Tibial nerve (tissue), 4 donors: ENCODE measurements around the gene CNKSR2. TPM values are rescaled to one million over a fixed set of nuclear protein-coding genes. Genes with fewer than 3 reads are reported as not detected.

ENCODE experiments used
- DNase-seq, 2 donors: peaks; one replicate each; pipeline ENCODE4 v3.0.0-alpha.2; 2019; ENCODE audit warnings: low spot score in 2 of 2
- H3K27ac ChIP-seq, 4 donors: fragments of 200-600 bp; sonication (generic) in 3 of 4; one replicate each; pipeline ENCODE4 v1.5.1; 2017 to 2019; ENCODE audit warnings: mild to moderate bottlenecking in 1 of 4
- H3K27me3 ChIP-seq, 2 donors: fragments of 200-600 bp; sonication (generic) in 1 of 2; one replicate each; pipeline versions ENCODE4 v1.5.1 to v1.6.0; 2017 to 2019
- H3K36me3 ChIP-seq, 3 donors: fragments of 200-600 bp; sonication (generic); one replicate each; pipeline ENCODE4 v1.5.1; 2018 to 2019
- H3K4me1 ChIP-seq, 4 donors: fragments of 200-600 bp; sonication (generic) in 3 of 4; one replicate each; pipeline ENCODE4 v1.5.1; 2017 to 2019
- H3K4me3 ChIP-seq, 4 donors: fragments of 200-600 bp; sonication (generic) in 3 of 4; one replicate each; pipeline ENCODE4 v1.5.1; 2017 to 2019; ENCODE audit warnings: mild to moderate bottlenecking in 1 of 4, moderate library complexity in 1 of 4
- H3K9me3 ChIP-seq, 4 donors: fragments of 200-600 bp; sonication (generic) in 3 of 4; one replicate each; pipeline ENCODE4 v1.5.1; 2017 to 2019
- CTCF ChIP-seq, 5 experiments: fragments of 200-600 bp in 3 of 5; fragments of 450-650 bp in 2 of 5; sonication (generic) in 3 of 5; IDR thresholded peaks; one replicate each; pipeline ENCODE4 v1.5.1; 2016 to 2019; ENCODE audit warnings: antibody characterized with exemption in 5 of 5, mild to moderate bottlenecking in 3 of 5, moderate library complexity in 2 of 5
- EP300 ChIP-seq, 2 donors: sonication (generic); formaldehyde crosslinking; IDR thresholded peaks; one replicate each; pipeline ENCODE4 v1.6.1; 2017; ENCODE audit warnings: antibody characterized with exemption in 2 of 2, mild to moderate bottlenecking in 1 of 2
- POLR2A ChIP-seq, 2 donors: fragments of 450-650 bp; IDR thresholded peaks; one replicate each; pipeline ENCODE4 v1.6.1; 2017; ENCODE audit warnings: antibody characterized with exemption in 2 of 2, mild to moderate bottlenecking in 2 of 2, moderate library complexity in 2 of 2
- WGBS, 2 donors: methylation state at CpG; one replicate each; pipeline ENCODE4 v1.1.5; 2018; 5-methylcytosine and 5-hydroxymethylcytosine counted together
- total RNA-seq, 4 donors: library from RNA; depleted of rRNA; stranded (reverse); fragments of >200 nt; gene quantifications; one replicate each; pipeline ENCODE4 v1.1.0, GENCODE V29; 2016

CNKSR2 gene
- total RNA-seq, 4 donors from 2014 or later: 28.8 to 98.3 (median 56.5) TPM

- H3K27ac ChIP-seq: no peak overlapping the region
- TF ChIP-seq POLR2A (IDR thresholded peaks at IDR 0.05) (no peak), CTCF (IDR thresholded peaks at IDR 0.05) (no peak), EP300 (IDR thresholded peaks at IDR 0.05) (no peak)
- WGBS, 2 donors: 63 to 68% methylated on average over 4 of the region's 4 CpGs
- no peaks in the 10 kb centered on the region for H3K9me3 ChIP-seq
- H3K4me3 ChIP-seq: no peak overlapping the region
- no peaks in the 10 kb centered on the region for H3K4me1 ChIP-seq
- H3K27me3 ChIP-seq: no peaks in the 10 kb centered on the region
- no peaks in the 10 kb centered on the region for H3K36me3 ChIP-seq
- DNase-seq: no peak
Measured at GRCh38 chrX:21702725-21703124, 328.5 kb downstream of the CNKSR2 start.
